ENCODE results near the gene NCDN. TPM values are rescaled to one million over a fixed set of nuclear protein-coding genes. Genes with fewer than 3 reads are reported as not detected.

Gene NCDN
- total and polyA plus RNA-seq, 2 experiments from 2014 or later, result 29.6 to 39.7 TPM

DNA sequence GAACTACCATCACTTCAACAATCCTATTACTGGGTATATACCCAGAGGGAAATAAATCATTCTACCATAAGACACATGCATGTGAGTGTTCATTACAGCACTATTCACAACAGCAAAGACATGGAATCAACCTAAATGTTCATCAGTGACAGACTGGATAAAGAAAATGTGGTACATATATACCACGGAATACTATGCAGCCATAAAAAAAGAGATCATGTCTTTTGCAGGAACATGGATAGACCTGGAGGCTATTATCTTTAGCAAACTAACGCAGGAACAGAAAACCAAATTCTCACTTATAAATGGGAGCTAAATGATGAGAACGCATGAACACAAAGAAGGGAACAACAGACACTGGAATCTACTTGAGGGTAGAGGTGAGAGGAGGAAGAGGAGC, 39.4 kb upstream of the NCDN start:
- 96% methylated on average over 3 of the region's 3 CpGs for WGBS, 2 experiments (ENCODE audit: low coverage in 1 of 2, low lambda C conversion rate in 2 of 2, missing lambda C conversion rate in 2 of 2)
- TF ChIP-seq EZH2phosphoT487 (IDR thresholded peaks at IDR 0.05; ENCODE audit: insufficient read depth, low read depth), result no peak
- no peak for TF ChIP-seq EZH2 (IDR thresholded peaks at IDR 0.05; ENCODE audit: insufficient read depth, poor library complexity, severe bottlenecking)
- H3K4me3 ChIP-seq, result no peak overlapping the region
- in situ Hi-C loops (cut with MboI), result no loop called here
- peaks cover 39% of the 10 kb centered on the region for H3K79me2 ChIP-seq (ENCODE audit: insufficient read depth)
- H4K20me1 ChIP-seq (ENCODE audit: insufficient read depth), result 0 out of 2 replicates have a peak, but pooled peaks cover 7% of the 10 kb centered on the region
- H3K9me2 ChIP-seq (ENCODE audit: insufficient read depth), result no peaks in the 10 kb centered on the region
- H3K4me1 ChIP-seq (ENCODE audit: insufficient read depth), result no peaks in the 10 kb centered on the region
- no peak overlapping the region for H3K9ac ChIP-seq
- no peak overlapping the region for H3K4me2 ChIP-seq (ENCODE audit: unreplicated experiment)
- no peaks in the 10 kb centered on the region for H3F3A ChIP-seq (ENCODE audit: insufficient read depth)
- no peak overlapping the region for H2AFZ ChIP-seq
- no peaks in the 10 kb centered on the region for H3K36me3 ChIP-seq (ENCODE audit: low read depth)
- H3K27ac ChIP-seq, result no peak overlapping the region
- H3K9me3 ChIP-seq (ENCODE audit: low read depth), result peaks cover 4% of the 10 kb centered on the region
- H3K27me3 ChIP-seq (replicated peaks; ENCODE audit: insufficient read depth), result no peaks in the 10 kb centered on the region
- DNase-seq, result no peak

DNA sequence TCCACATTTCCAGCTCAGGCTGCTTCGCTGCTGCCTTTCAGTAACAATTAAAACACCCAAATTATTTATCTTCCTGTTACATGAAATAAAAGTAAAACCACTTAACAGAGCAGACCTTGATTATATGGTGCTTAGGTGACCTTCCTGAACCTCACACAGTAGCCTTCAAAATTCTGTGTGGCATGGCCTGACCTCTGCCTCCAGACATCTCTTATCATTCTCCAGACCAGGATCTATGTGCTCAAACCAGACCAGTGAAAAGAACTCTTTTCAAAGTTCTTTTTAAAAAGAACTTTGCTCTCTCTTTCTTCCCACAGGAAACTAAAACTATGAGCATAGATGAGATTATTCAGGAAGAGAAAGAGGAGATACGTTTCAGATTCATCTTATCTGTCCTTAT, 38.2 kb upstream of the NCDN start:
- no peak overlapping the region for H3K4me3 ChIP-seq
- in situ Hi-C loops (cut with MboI), result no loop called here
- H3K4me1 ChIP-seq (ENCODE audit: insufficient read depth), result no peaks in the 10 kb centered on the region
- H4K20me1 ChIP-seq (ENCODE audit: insufficient read depth), result 0 out of 2 replicates have a peak, but pooled peaks cover 7% of the 10 kb centered on the region
- no peak overlapping the region for H3K4me2 ChIP-seq (ENCODE audit: unreplicated experiment)
- no peaks in the 10 kb centered on the region for H3K36me3 ChIP-seq (ENCODE audit: low read depth)
- no peak for DNase-seq
- peaks cover 30% of the 10 kb centered on the region for H3K79me2 ChIP-seq (ENCODE audit: insufficient read depth)
- 81 to 89% methylated on average over 2 of the region's 2 CpGs for WGBS, 2 experiments (ENCODE audit: low coverage in 1 of 2, low lambda C conversion rate in 2 of 2, missing lambda C conversion rate in 2 of 2)
- no peak overlapping the region for H3K27ac ChIP-seq
- no peak overlapping the region for H3K9ac ChIP-seq
- TF ChIP-seq EZH2phosphoT487 (IDR thresholded peaks at IDR 0.05; ENCODE audit: insufficient read depth, low read depth) (no peak), EZH2 (IDR thresholded peaks at IDR 0.05; ENCODE audit: insufficient read depth, poor library complexity, severe bottlenecking) (no peak)
- H3F3A ChIP-seq (ENCODE audit: insufficient read depth), result no peaks in the 10 kb centered on the region
- no peaks in the 10 kb centered on the region for H3K9me2 ChIP-seq (ENCODE audit: insufficient read depth)
- no peak overlapping the region for H2AFZ ChIP-seq
- no peaks in the 10 kb centered on the region for H3K27me3 ChIP-seq (replicated peaks; ENCODE audit: insufficient read depth)
- H3K9me3 ChIP-seq (ENCODE audit: low read depth), result peaks cover 4% of the 10 kb centered on the region

DNA sequence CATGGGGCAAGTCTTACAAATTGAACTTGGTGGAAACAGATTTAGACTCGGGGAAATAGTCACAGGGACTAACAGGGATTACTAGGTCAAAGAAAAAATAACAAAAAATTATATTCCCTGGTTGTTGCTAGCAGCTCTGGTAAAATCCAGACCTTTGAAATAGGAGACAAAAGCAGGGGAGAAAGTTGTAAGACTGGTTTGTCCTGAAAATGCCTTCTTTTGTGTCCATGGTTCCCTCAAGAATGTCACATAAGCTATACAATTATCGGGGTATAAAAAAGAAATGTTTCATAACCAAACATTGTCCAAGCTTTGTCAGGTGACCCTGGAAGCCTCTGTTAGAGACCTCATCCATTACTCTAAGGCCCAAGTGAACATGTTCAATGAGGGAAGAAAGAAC, 33.5 kb upstream of the NCDN start:
- H3K27ac ChIP-seq, result no peak overlapping the region
- TF ChIP-seq EZH2phosphoT487 (IDR thresholded peaks at IDR 0.05; ENCODE audit: insufficient read depth, low read depth) (no peak), EZH2 (IDR thresholded peaks at IDR 0.05; ENCODE audit: insufficient read depth, poor library complexity, severe bottlenecking) (no peak)
- no peak overlapping the region for H3K4me2 ChIP-seq (ENCODE audit: unreplicated experiment)
- 96 to 100% methylated on average over 2 of the region's 2 CpGs for WGBS, 2 experiments (ENCODE audit: low coverage in 1 of 2, low lambda C conversion rate in 2 of 2, missing lambda C conversion rate in 2 of 2)
- no peak overlapping the region for H2AFZ ChIP-seq
- no peaks in the 10 kb centered on the region for H3K9me3 ChIP-seq (ENCODE audit: low read depth)
- DNase-seq, result no peak
- no peaks in the 10 kb centered on the region for H3K79me2 ChIP-seq (ENCODE audit: insufficient read depth)
- no peaks in the 10 kb centered on the region for H3K27me3 ChIP-seq (replicated peaks; ENCODE audit: insufficient read depth)
- H4K20me1 ChIP-seq (ENCODE audit: insufficient read depth), result no peaks in the 10 kb centered on the region
- in situ Hi-C loops (cut with MboI), result no loop called here
- H3K4me3 ChIP-seq, result no peak overlapping the region
- no peaks in the 10 kb centered on the region for H3K4me1 ChIP-seq (ENCODE audit: insufficient read depth)
- H3F3A ChIP-seq (ENCODE audit: insufficient read depth), result no peaks in the 10 kb centered on the region
- no peak overlapping the region for H3K9ac ChIP-seq
- H3K9me2 ChIP-seq (ENCODE audit: insufficient read depth), result no peaks in the 10 kb centered on the region
- H3K36me3 ChIP-seq (ENCODE audit: low read depth), result no peaks in the 10 kb centered on the region

DNA sequence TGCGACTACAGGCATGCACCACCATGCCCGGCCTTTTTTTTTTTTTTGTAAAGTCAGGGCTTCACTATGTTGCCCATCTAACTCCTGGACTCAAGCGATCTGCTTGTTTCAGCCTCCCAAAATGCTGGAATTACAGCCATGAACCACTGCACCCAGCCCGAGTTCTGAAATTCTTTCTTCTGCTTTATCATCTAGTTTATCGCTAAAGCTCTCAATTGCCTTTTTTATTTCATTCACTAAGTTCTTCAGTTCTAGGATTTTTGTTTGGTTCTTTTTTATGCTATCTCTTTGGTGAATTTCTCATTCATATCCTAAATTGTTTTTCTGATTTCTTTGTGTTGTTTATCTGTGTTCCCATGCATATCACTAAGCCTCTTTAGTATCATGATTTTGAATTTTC, 27.4 kb upstream of the NCDN start:
- DNase-seq, result no peak
- no peaks in the 10 kb centered on the region for H3K9me3 ChIP-seq (ENCODE audit: low read depth)
- no peaks in the 10 kb centered on the region for H3K27me3 ChIP-seq (replicated peaks; ENCODE audit: insufficient read depth)
- H3K9ac ChIP-seq, result no peak overlapping the region
- H4K20me1 ChIP-seq (ENCODE audit: insufficient read depth), result no peaks in the 10 kb centered on the region
- H3F3A ChIP-seq (ENCODE audit: insufficient read depth), result peaks cover 10% of the 10 kb centered on the region
- in situ Hi-C loops (cut with MboI), result no loop called here
- H3K27ac ChIP-seq, result no peak overlapping the region
- H3K4me1 ChIP-seq (ENCODE audit: insufficient read depth), result peaks cover 16% of the 10 kb centered on the region
- TF ChIP-seq EZH2 (IDR thresholded peaks at IDR 0.05; ENCODE audit: insufficient read depth, poor library complexity, severe bottlenecking), result no peak
- no peak overlapping the region for H3K4me3 ChIP-seq
- H3K79me2 ChIP-seq (ENCODE audit: insufficient read depth), result peaks cover 13% of the 10 kb centered on the region; the same call in 1 of the 2 replicates
- H3K4me2 ChIP-seq (ENCODE audit: unreplicated experiment), result no peak overlapping the region
- 79% methylated on average over 5 of the region's 5 CpGs for WGBS, 2 experiments (ENCODE audit: low coverage in 1 of 2, low lambda C conversion rate in 2 of 2, missing lambda C conversion rate in 2 of 2)
- H3K36me3 ChIP-seq (ENCODE audit: low read depth), result peaks cover 6% of the 10 kb centered on the region; the same call in 1 of the 2 replicates
- H3K9me2 ChIP-seq (ENCODE audit: insufficient read depth), result no peaks in the 10 kb centered on the region
- no peak overlapping the region for H2AFZ ChIP-seq

DNA sequence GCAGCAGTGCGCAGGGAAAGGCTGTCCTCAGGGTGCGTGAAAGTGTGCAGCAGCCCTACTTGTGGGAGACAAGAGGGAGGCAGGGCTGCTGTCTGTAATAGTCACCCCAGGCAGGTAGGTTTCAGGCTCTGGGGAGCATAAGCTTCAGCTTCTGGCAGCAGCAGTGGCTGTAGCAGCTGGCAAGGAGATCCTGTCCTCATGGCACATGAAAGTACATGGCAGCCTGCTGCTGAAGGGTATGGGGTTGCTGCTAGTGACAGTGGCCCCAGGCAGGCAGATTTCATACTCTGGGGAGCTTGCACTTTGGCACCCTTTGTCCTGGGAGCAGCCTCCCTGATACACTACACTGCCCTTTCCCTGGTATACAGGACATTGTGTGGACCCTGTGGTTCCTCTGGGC, 26.7 kb upstream of the NCDN start:
- H3K9ac ChIP-seq, result no peak overlapping the region
- DNase-seq, result no peak
- peaks cover 20% of the 10 kb centered on the region for H3K4me1 ChIP-seq (ENCODE audit: insufficient read depth)
- WGBS, 2 experiments (ENCODE audit: low coverage in 1 of 2, low lambda C conversion rate in 2 of 2, missing lambda C conversion rate in 2 of 2), result 100% methylated on average over 2 of the region's 2 CpGs
- peaks cover 10% of the 10 kb centered on the region for H3F3A ChIP-seq (ENCODE audit: insufficient read depth)
- H3K9me3 ChIP-seq (ENCODE audit: low read depth), result no peaks in the 10 kb centered on the region
- TF ChIP-seq EZH2 (IDR thresholded peaks at IDR 0.05; ENCODE audit: insufficient read depth, poor library complexity, severe bottlenecking) (no peak), EZH2phosphoT487 (IDR thresholded peaks at IDR 0.05; ENCODE audit: insufficient read depth, low read depth) (no peak)
- H4K20me1 ChIP-seq (ENCODE audit: insufficient read depth), result no peaks in the 10 kb centered on the region
- H3K4me3 ChIP-seq, result no peak overlapping the region
- H3K27ac ChIP-seq, result no peak overlapping the region
- in situ Hi-C loops (cut with MboI), result no loop called here
- peaks cover 6% of the 10 kb centered on the region; the same call in 1 of the 2 replicates for H3K36me3 ChIP-seq (ENCODE audit: low read depth)
- peaks cover 21% of the 10 kb centered on the region; the same call in 1 of the 2 replicates for H3K79me2 ChIP-seq (ENCODE audit: insufficient read depth)
- no peaks in the 10 kb centered on the region for H3K9me2 ChIP-seq (ENCODE audit: insufficient read depth)
- no peaks in the 10 kb centered on the region for H3K27me3 ChIP-seq (replicated peaks; ENCODE audit: insufficient read depth)
- no peak overlapping the region for H3K4me2 ChIP-seq (ENCODE audit: unreplicated experiment)
- H2AFZ ChIP-seq, result no peak overlapping the region
